Middle frontal gyrus (tissue), 1 donor: ENCODE results near the gene LIFR.
"Not testable (repeated sequence)": the region's sequence is repeated elsewhere in the genome, so short reads cannot be mapped to it uniquely, and the experiment has no call there.

Experiments
- DNase-seq: peaks from one replicate; pipeline ENCODE4 v3.0.0-alpha.2; 2015; ENCODE audit warnings: low spot score; ENCODE audit errors: extremely low spot score

LIFR gene

DNA sequence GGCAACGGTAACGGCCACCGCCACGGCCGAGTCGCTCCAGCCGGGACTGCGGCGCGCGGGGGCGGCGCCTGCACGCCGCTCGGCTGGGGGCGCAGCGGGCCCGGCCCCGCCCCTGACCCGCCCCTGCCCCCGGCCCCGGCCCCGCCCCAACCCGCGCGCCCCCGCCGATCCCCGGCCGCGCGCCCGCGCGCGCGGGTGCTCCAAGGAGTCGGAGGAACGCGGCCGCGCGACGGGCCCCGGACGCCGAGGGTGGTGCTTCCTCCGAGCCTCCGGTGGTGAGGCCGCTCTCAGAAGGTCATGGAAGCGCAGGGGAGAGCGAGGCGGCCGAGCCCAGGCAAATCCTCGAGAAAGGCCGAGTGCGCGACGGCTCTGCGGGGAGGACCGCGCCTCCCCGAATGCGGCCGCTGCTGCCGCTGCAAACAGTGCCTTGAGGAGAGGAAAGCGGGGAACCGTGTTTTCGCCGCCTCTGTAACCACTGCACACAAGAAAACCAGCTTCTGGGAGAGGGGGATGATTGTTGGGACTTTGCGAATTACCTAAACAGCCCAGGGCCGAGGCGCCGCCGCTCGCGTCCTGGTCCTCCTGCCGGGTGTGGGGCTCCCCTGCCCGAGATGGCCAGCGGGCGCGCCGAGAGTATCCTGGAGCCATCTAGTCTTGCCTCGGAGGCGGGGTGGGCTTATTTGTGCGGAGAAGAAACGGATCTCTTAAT lies at the start of gene LIFR:
Gene LIFR (minus strand): TSS at position 48 of the 709 bp plus-strand sequence. CDS start 25,999 bp downstream, outside the sequence.
- peak; percentile 61 for DNase-seq

GRCh38 chr5:38605610-38606009 lies 49.2 kb upstream of the LIFR start:
- DNase-seq = no peak

GRCh38 chr5:38603691-38604090 lies 47.2 kb upstream of the LIFR start:
- DNase-seq = no peak

DNA sequence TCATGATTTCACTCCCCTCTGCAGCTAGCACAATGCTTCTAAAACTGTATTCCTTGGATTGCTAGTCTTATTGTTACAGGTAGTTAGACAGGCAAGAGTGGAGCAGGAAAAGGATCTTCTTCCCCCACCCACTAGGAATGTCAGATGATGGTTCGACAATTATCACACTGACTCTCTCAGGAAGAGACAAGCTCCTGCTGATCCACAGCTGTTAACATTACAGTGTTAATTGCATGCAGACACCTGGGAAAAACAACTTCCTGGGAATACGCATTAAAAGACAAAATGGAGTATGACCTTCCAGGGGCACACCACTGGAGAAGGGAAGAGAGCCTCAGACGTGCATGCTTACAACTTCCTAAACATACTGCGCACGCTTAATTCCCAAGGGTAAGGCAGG lies 46.2 kb upstream of the LIFR start:
- no peak for DNase-seq

DNA sequence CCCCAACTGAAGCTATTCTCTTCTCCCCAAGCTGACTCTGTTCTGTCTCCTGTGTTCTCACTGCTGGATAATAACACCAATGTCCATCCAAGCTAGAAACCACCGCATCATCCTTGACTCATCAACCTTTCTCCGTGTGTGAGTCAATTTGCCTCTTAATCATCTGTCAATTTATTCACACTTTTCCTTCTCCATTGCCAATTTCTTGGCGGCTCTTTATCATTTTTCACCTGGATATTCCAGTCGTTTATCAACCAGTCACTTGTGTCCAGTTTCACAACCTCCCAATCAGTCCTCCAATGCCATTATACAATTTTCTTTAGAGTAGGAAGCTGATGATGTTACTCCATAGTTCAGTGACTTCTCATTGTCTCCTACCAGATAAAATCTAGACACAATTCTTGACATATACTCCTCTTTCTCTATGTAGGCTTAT lies 45.4 kb upstream of the LIFR start:
- DNase-seq = no peak

DNA sequence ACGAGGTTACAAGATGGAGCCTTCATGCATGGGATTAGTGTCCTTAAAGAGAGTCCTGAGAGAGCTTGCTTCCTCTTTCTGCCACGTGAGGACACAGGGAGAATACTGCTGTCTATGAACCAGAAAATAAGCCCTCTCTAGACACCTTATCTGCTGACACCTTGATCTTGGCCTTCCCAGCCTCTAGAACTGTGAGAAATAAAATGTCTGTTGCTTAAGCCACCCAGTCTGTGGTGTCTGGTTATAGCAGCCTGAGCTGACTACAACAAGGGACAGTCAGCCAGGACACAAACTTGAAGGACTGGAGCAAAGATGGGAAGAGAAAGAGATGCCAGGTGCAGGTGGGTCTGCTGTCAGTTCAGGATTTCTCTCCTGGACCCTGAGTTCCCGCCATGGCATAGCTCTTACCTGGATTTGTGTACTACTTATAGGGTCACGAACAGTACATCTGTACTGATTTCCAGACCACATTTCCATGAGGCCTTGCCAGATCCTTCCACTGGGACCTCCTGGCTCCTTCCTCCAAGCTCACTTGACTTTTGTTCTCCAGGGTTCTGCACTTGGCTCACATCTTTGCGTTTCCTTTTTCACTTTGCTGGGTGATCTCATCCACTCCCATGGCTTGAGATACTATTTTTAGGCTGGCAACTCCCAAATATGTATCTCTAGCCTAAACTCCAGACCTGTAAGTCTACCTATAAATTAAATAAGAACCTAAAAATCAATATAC lies 44.9 kb upstream of the LIFR start:
- no peak for DNase-seq

DNA sequence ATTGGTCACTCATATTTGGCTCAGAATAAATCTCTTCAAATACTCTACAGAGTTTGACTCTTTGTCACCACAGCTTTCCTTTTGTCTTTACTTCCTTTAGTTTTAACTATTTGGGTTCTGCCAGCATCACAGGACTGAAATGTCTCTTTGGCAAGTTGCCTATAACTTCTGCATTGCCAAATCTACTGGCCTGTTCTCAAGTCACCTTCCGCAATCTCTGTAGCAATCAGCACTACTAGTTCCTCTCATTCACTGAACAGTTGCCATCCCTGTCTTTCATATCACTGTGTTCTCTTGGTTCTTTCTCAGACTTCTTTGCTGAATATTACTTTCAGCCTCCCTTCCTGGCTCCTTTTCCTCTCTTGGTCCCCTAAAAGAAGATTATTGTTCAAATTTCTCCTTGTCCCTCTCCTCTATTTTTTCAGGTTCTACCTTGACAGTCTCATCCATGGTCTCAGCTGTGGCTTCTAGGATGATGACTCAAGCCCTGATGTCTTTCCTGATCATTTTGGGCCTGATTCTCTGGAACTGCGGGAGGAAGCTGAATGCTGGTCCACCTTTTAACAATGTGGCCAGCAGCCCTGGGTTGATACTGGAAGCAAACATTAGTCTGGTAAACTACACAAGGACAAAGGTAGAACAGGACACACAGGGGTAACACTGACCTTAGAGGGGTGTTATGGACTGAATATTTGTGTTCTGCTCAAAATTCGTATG lies 44.0 kb upstream of the LIFR start:
- DNase-seq = no peak

- DNase-seq = not testable (repeated sequence)
Observed at GRCh38 chr5:38599751-38600150, 43.3 kb upstream of the LIFR start.

GRCh38 chr5:38598994-38599617 lies 42.7 kb upstream of the LIFR start:
- DNase-seq = no peak

- no peak for DNase-seq
Observed at GRCh38 chr5:38598296-38598993, 42.0 kb upstream of the LIFR start.

DNA sequence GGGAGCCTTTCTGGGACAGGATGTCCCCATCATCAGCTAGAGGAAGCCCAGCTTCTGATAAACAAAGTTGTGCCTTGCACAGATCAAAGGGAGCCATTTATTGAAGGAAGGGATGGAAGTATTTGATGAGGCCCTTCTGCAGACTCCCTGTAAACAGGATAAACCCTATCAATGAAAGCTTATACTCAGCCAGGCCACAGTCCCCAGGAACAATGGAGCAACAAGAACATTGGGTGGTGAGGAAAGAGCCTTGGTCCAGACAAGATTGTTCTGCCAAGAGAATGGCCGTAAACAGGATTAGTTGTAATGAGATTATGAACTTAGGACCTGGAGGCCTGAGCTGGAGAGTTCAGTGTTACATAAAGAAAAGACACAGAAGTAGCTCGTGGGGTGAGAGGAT lies 40.5 kb upstream of the LIFR start:
- DNase-seq = no peak

GRCh38 chr5:38595132-38595745 lies 38.8 kb upstream of the LIFR start:
- no peak for DNase-seq

DNA sequence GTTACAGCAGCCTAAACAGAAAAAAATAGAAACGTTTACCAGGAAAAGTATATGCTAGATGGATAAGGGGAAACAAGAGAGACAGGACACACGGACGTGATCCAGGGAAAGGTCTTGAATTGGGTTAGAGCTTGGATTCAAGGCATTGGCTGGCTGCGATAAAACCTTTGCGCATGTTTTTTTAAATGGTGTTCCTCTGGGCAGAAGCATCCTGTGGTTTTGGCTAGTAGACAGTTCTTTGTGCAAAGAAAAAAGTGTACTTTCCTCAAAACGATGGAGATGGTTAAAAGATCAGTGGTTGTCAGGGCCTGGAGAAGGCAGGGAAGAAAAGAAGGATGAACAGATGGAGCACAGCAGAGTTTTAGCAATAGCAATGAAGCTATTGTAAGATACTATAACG lies 37.5 kb upstream of the LIFR start:
- no peak for DNase-seq

DNA sequence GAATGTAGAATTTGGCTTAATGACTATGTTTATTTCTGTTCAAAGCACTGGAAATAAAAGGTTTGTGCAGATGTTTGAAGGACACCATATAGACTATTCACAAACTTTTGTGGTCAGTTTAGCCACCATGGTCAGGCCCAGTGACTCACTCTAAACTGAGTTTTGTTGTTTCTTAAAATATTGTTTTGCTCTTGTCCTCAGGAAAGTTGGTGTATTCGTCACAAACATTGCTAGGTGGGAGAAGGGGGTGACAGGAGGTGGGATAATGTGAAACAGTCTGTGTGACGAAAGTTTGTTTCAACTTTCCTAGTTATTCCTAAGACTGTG lies 35.0 kb upstream of the LIFR start:
- DNase-seq = no peak

DNA sequence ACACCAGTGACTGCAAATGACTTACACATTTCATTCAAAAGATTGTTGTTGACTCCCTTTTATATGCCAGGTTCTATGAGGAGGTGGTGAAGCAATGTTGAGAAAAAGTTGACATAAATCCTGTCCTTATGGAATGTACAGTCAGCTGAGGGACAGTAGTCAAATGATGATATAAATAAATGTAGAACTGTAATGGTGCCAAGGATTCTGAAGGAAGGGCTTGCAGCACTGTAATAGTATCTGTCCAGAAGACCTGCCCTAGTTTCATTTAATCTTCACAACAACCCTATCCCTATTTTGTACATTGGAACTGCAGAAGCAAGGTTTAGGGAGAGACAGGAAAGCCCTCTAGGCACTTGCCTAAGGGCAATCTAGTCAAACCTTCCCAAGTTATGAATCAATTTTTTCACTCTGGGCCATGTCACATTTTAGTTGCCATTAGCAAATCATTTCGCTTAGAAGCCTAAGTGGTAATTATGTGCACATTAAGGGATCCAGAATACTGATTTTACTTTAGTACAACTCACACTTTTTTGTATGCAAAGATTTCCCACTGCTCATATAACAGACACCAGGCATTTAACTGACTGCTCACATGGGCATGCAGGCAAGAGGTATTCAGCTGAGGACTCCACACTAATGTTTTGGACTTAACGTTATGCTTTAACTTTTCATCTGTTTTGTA lies 34.5 kb upstream of the LIFR start:
- no peak for DNase-seq

DNA sequence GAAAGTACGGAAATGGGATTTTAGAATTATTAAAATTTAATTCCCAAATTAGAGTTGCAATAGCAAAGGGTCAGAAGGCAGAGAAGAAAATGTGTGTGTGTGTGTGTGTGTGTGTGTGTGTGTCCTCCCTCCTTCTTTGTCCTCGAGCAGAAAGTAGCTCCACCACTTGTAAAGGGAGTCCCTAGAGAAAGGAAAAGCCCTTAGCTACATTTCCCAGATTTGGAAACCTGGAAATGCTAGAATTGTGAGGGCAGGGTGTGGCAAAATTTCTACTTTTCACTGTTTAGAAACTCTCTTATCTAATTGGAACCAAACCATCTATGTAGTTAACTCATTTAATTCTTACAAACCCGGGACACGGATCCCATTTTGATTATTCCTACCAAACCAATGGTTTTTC lies 33.2 kb upstream of the LIFR start:
- no peak for DNase-seq

DNA sequence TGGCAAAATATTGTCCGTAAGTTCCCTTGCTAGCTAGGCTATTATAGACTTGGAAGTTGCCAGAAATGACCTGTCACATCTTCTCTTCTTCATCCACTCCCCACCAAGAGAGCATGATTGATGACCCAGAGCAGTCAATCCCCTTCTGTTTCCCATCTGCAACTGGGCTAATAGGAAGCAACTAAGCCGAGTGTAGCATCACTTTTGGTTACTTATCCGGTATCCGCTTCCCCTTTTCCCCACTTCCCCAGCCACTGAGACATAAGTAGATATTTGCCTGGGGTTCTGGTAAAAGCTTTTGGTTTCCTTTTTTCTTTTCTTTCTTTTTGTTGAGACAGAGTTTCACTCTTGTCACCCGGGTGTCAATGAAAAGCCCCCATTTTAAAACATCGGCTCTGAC lies 29.4 kb upstream of the LIFR start:
- DNase-seq = no peak

GRCh38 chr5:38583500-38583899 lies 27.1 kb upstream of the LIFR start:
- no peak for DNase-seq

DNA sequence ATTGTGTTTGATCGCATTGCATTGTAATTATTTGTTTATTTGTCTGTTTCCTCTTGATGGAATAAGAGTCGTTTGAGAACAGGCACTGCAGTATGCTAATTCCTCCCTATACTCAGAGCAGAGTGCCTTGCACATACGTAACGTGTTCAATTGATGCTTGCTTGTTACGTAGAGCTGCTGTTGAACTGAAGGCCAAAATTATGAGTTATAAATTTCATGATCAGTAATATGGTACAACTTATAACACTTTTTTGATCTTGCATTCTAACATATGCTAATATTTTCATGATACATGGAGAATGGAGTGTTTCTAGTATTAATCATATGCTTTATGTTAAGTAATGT lies 26.5 kb upstream of the LIFR start:
- DNase-seq = no peak

- no peak for DNase-seq
Observed at GRCh38 chr5:38582293-38582974, 26.0 kb upstream of the LIFR start.
